Activated CD4-positive, CD25-positive, alpha-beta regulatory T cell treated with anti-CD3 and anti-CD28 coated beads, Interleukin-2, amount 50 U/mL, for 16 hours (primary cell): Measurements from ENCODE around the gene STXBP5L.
"Not testable (repeated sequence)": the region's sequence is repeated elsewhere in the genome, so short reads cannot be mapped to it uniquely, and the experiment has no call there.

Experiments used
- DNase-seq: peaks from one replicate; pipeline ENCODE4 v3.0.0-alpha.2; 2020; ENCODE audit warnings: low read depth, low spot score

Gene STXBP5L

GRCh38 chr3:121430664-121431215, 522.7 kb downstream of the STXBP5L start:
- DNase-seq: no peak

- DNase-seq: peak; percentile 33
Observed at GRCh38 chr3:121431726-121432517, 523.9 kb downstream of the STXBP5L start.

- no peak for DNase-seq
Observed at GRCh38 chr3:121436074-121436473, 528.1 kb downstream of the STXBP5L start.

GRCh38 chr3:121436641-121437040, 528.6 kb downstream of the STXBP5L start:
- no peak for DNase-seq

- DNase-seq: no peak
Observed at GRCh38 chr3:121443456-121443855, 535.5 kb downstream of the STXBP5L start.

GRCh38 chr3:121451752-121452151, 543.7 kb downstream of the STXBP5L start:
- not testable (repeated sequence) for DNase-seq

- no peak for DNase-seq
Observed at GRCh38 chr3:121462565-121462964, 554.6 kb downstream of the STXBP5L start.

- DNase-seq: no peak
Observed at GRCh38 chr3:121463745-121464144, 555.7 kb downstream of the STXBP5L start.

- no peak for DNase-seq
Observed at GRCh38 chr3:121467085-121467484, 559.1 kb downstream of the STXBP5L start.

- no peak for DNase-seq
Observed at GRCh38 chr3:121473001-121473400, 565.0 kb downstream of the STXBP5L start.
